ENCODE results near the gene C1QTNF8.
A peak's percentile ranks its signal among the peaks of the same experiment; 100 is the strongest.

C1QTNF8 gene

DNA sequence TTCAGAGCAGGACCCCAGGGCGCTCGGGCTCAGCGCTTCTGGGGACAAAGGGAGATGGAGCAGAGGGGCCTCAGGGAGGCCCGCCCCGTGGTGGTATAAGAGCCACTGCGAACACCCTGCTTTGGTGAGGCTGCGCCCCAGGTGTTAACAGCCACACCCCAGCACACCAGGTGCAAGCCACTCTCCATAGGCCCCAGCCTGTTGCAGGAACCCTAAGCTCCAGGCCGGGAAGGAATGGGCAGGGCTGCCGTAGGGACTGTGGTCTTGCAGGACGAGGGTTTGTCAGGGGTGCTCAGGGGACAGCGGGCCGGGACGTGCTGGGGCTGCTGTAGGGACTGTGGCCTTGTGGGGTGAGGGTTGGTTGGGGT lies 40.5 kb downstream of the C1QTNF8 start:
- DNase-seq: no peak

DNA sequence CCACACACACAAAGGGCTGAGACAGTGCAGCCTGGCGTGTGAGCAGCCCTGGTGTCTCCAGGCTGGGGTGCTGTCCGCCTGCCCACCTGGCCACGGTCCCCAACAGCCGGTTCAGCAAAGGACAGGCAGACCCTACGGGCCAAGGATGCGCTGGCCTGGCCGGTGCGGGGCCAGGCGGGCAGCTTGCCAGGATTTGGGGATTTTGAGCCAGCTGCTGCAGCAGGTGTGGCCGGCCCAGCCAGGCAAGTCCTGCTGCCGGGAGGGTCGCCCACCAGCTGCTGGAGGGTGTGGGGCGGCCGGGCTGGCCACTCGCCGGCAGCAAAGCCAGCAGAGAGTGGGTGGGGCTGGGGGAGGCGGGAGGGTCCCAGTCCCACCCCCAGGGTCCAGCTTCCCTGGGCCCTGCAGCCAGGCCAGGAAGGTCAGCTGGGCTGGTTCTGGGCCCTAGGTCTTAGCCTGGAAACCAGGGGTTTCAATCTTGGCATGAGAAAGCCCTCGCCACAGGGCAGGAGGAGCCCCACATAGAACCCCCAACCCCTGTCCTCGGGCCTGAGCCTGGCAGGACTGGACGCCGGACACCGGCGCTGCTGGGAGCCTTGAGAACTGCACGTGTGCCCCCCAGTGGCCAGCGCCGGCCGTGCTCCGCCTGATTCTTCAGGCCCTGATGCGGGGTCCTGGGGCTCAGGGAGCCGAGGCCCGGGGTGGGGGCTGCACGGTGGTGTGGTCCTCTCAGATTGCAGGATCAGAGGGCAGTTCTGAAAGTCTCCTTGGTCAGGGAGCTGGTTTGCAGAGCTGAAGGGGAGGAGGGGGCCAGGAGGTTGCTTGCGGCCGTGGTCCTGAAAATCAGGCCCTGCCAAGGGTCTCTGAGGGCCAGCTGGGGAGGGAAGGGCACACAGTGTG lies 41.1 kb downstream of the C1QTNF8 start:
- DNase-seq: peak; percentile 71

DNA sequence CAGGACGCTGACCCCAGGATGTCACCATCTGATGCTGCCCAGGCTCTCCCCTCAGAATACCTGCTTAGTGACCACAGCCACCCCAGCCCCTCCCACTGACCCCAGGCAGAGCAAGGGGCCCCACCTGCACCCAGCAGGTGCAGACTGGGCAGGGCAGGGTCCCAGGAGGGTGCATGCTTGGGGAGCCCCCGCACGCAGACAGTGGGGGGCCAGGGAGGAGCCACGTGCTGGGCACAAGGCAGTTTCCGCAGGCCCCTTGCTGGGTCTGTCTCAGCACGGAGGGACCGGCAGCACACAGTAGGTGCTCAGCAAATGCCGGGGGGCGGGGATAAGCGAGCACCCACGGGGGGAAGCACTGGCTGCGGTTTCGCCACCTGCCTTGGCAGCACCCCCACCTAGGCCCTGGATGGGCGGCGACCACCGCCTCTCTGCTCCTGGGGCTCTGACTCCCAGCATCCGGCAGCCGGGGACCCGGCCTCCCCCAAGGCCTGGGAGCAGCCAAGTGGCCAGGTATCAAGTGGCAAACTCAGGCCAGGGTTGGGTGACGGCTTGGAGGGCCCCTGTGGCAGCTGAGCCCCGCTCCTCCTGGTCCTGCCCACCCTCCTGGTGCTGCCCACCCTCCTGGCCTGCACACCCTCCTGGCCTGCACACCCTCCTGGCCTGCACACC lies 42.2 kb downstream of the C1QTNF8 start:
- DNase-seq: no peak

DNA sequence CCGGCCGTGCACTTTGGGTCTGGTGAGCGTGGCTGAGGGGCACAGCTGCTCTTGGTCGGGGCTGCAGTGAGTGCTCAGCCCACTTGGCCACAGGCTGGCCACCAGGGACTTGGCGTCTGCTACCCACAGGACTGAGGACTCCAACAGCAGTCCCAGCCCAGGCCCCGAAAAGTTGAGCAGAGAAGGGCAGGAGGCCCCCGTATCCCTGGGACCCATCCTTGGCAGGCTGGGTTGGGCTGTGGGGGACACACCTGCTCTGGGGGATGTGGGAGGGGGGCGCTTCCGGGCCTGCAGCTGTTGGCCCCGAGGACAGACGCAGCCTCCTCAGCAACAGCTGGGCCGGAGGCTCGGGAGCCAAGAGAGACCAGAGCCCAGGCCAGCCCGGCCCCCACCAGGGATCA lies 42.9 kb downstream of the C1QTNF8 start:
- no peak for DNase-seq

DNA sequence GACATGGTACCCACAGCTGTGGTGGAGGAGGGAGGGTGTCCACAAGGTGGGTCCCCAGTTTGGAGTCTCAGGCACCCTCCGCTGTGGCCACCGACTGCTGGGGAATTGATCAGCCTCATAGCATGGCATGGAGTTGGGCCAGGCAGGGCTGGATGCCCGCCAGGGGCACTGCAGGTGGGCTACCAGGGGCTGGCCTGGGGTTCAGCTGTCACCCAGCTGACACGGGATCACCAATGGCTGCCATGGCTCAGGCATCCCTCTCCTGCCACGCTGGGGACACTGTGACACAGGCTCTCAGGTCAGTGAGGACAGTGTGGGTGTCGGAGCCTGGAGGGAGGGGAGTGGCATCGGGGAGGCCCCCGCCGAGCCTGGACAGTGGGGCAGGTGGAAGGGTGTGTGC lies 43.3 kb downstream of the C1QTNF8 start:
- no peak for DNase-seq

DNA sequence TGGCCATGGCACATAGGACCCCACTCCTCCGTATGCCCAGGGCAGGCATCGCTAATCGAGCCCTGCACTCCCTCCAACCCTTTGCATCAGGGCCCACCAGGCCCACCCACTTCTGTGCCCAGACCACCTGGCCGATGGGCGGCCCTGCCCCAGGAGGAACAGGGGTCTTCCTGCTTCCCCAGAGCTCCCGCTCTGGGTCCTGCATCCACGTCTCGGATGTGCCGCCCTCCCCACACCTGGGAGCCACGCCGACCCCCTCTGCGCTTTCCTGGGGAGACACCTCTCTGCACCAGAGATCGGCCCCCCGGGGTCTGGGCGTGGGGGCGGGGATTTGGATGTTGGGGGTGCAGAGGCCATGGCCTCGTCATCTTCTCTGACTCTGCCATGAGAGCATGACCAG lies 44.6 kb downstream of the C1QTNF8 start:
- no peak for DNase-seq

DNA sequence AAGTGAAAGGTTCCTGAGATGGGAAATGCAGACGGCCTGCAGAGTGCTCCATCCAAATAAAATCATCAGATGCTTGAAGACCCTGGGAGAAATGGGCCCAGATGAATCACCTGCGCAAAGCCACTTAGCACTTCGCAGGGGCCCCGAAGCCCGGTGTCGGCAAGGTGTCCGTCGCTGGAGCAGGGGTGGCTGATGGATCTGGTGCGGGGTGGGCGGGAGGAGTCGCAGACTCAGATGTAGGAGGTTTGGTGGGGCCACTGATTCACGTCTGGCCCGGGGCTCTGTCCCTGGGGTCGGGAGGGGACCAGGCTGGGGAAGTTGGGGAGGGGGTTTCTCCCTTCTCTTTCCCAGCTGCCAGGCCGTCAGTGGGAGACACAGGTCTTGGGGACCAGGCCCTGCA lies 45.1 kb downstream of the C1QTNF8 start:
- no peak for DNase-seq

DNA sequence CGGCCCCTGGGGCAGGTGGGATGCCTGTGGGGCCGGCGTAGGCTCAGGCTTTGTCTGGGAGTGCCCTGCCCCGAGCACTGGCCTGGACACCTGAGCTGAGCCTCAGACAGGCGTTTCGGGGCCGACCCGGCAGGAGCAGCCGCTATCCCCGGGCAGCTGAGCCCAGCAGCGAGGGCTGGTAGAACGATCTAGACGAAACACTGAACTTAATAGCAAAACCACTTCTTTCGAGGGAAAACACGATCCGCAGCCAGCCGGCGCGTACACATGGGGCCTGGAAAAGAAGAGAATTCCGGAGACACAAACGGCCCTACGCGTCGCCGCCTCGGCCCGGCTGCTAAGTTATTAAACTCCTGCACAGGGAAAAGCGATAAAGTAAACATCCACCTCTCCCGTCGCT lies 45.5 kb downstream of the C1QTNF8 start:
- no peak for DNase-seq

DNA sequence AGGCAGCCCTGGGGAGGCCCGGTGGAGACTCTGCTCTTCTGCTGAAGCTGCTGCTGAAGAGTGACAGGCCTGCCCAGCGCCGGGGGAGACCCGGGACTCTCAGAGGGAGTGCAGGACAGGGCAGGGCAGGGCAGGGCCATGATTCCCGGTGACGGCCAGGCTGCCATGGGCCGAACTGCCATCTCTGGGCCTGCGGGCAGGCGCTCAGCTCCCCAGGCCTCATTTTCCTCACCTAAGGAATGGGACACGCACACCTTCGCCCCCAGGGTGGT lies 46.1 kb downstream of the C1QTNF8 start:
- DNase-seq: no peak

DNA sequence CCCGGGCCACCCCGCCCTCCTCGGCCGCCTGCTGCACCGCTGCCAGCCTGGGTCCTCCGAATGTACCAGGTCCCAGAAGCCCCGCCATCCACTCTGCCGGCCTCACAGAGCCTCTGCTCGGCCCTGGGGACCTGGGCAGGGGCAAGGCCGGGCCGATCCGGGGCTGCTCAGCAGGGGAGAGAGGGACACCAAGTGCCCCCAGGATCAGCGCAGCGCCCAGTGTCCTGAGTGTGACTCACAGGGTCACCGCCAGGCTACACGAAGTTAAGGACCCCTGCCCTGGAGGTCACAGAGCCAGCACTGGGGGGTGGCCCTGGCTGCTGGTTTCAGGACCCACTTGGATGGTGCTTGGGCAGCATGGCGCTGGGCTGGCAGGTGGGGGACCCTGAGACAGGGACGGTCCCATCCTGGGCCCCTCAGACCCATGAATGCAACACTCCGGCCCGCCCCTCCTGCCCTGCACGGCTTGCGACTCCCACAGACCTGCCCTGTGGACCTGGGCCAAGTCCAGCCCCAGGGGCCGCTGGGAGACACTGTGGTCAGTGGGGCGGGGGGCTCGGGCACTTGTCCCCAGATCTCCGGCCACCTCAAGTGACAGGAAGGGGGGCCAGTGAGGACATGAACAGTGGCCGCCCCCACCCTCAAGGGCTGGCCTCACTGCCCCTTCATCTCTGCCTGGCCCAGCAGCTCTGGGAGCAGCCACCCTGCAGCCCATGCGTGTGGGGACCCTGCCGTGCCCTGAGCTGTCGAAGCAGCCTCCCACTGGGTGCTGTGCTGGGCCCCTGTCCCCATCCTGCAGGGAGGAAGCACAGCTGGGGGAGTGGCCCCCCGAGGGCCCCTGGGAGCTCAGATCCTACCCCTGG lies 46.7 kb downstream of the C1QTNF8 start:
- no peak for DNase-seq

DNA sequence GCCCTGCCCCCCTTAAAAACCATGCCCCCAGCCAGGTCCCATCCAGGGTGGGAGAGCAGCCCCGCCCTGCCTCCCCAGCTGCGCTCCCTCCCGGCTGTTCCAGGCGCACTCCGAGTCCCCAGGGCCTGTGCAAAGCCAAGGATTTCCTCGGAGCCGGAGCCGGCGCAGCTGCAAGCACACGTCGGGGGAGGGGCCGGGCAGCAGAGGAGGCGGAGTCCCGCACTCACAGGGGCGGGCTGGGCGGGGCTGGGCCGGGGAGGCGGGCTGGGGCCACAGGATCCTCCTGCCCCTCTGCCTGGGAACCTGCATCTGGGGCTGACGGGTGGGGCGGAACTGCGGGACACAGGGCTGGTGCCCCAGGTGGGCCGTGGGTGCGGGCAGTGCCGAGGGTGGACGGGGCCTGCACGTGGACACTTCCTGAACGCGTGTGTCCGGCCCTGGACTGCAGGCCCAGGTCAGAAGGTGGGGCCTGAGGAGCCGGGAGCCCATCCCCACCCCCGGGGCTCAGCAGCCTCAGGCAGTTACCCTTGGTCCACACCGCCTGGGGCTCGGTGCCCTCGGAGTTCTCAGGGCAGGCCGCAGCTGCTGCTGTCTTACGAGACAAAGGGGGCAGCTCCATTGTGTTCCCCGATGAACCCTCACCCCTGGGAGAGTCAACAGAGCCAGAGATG lies 47.5 kb downstream of the C1QTNF8 start:
- DNase-seq: peak; percentile 48

DNA sequence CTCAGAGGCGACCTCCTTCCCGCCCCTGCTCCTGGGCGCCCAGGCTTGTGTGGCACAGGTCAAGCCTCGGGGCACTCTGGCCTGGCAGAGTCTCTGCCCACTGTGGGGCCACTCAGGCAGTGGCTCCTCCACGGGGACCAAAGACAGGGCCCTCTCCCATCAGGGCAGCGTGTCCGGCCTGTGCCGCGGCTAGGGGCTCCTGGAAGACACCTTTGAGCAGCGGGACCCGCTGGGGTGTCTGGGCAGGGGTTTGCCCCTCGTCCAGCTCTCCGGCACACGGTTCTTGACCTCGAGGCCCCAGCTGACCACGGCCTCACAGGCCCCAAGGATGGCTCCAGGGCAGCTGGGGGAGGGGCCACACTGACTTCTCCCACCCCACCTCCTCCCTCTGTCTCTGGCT lies 48.2 kb downstream of the C1QTNF8 start:
- DNase-seq: no peak

DNA sequence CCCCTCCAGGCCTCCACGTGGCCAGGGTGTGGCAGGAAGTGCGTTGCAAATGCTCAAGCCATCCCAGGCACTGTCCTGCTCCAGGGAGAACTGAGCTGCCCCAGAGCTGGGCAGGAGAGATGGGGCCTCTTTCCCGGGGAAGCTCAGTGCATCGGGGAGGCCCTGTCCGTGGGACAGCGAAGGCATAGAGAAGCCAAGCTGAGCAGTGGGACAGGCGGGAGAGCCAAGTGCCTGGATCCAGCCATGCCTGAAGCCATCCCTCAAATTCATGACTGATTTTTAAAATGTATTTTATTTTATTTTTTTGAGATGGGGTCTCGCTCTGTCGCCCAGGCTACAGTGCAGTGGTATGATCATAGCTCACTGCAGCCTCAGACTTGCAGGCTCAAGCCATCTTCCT lies 48.9 kb downstream of the C1QTNF8 start:
- no peak for DNase-seq

DNA sequence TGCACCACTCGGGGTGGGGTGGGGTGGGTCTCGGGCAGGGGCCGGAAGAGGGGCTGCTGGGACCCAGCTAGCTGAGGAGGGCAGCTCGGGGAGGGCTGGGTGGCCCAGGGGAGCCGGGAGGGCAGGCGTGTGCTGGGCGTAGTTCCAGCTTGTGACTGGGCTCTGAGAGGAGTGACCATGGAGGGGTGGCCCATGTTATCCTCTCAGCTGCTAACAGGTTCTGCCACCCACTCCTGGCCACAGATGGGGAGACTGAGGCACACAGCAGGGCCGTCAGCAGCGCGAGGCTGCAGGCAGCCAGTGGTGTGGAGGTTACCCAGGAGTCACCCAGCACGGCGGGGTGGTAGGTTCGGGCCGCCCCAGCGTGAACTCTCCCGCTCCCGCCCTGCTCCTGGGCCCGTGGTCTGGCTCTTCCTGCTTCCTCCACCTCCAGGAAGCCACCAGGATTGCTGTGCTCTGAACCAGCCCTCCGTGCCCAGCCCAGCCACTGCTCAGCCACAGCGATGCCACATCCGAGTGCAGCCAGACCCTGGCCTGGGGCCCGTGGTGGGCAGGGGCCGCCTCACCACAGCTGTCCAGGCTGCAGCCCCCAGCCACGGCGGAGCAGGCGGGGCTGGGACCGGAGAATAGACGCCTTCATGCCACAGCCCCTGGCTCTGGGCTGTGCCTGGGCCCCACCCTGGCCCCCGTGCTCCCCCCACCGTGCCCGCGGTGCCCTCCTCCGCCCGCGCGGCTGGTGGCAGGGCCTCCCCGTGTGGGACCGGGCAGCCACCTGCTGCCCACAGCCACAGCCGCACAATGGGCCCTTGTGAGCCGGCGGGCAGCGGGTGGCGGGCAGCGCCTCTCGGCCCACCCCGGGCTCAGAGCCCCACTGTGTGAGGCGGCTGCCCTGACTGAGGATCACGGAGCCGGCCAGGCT lies 49.8 kb downstream of the C1QTNF8 start:
- DNase-seq: no peak

DNA sequence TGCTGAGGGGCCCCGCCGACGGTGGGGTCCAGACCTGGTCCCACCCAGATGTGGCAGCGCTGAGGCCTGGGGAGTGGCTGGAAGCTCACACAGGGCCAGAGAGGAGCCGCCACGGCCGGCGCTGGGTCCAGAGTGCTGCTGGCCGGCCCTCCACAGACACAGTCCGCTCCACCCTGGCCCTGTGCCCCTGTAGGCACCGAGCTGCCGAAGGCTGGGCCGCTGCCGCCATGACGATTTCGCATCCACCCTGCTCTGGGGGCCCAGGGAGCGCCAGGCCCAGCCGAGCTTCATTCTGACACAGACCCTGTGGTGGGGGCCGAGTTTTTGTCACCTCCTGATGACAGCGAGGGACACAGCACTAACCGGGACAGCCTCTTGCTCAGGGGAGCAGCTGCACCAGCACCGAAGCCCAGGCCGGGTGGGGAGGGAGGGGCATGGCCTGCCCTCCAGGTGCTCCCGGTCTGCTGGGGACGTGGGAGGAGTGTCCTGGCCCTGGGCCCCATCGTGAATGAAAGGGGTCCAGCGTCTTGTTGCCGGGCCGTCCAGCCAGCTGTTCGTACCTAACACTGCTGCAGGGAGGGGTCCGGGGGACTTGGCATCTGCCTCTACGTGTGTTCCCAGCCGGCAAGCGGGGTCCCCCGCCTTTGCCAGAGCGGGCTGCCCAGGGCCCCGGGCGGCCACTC lies 50.6 kb downstream of the C1QTNF8 start:
- DNase-seq: no peak

DNA sequence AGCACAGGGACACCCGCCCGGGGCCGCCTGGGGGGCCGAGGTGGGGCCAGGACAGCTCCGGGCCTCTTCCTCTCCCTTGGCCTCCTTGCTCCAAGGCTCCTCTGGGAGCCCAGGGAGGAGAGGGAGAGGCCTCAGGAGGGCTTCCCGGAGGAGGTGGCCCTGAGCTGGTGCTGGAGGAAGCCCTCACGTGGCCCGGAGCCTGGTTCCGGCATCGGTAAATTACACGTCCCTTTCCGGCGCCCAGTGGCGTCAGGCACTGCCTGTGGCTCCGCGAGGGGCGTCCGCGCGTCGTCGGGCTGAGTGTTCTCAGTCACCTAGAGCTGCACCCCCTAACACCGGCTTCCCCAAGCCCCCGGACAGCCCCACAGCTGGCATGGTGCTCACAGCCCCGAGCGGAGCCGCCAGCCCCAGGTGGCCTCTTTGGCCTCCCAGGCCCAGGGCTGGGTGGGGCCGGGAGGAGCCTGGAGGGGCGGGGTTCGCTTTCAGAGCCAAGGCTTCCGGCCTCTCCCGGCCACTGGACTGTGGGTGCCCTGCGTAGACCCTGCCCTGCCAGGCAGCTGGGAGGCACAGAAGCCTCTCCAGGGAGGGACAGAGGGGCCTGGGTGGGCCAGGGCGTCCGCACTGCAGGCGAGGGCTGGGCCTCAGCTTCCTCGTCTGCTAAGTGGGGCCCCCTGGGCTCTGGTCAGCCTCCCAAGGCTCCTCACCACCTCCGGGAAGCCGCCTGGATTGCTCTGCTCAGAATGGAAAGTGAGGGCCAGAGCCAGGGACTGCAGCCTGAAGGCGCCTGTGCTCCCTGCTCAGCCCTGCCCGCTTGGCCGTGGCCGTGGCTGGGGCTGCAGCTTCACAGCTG lies 51.4 kb downstream of the C1QTNF8 start:
- no peak for DNase-seq

DNA sequence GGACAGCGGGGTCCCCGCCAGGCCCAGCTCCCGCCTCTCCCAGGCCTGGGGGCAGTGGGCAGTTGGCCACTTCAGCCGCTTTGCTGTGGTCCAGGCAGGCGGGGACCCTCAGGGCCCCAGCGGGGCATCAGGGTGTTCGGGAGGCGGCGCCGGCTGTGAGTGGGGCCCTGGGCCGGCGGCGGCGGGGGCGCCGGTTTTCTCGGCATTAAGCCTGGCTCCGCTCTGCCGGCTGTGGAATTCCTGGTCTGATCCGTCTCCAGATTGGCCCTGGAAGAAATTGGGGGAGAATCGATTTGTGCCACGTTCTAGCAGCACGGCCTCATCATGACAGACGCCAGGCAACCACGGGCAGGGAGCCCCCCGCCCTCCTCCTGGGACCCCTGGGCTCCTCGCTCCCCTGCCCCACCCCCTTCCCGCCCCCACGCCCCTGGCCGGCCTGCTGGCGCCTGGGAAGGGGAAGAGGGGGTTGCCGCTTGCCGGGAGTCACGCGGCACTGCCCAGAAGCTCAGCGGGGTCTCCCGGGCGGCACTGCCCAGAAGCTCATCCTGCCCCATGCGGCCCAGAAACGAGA lies 52.1 kb downstream of the C1QTNF8 start:
- DNase-seq: no peak

DNA sequence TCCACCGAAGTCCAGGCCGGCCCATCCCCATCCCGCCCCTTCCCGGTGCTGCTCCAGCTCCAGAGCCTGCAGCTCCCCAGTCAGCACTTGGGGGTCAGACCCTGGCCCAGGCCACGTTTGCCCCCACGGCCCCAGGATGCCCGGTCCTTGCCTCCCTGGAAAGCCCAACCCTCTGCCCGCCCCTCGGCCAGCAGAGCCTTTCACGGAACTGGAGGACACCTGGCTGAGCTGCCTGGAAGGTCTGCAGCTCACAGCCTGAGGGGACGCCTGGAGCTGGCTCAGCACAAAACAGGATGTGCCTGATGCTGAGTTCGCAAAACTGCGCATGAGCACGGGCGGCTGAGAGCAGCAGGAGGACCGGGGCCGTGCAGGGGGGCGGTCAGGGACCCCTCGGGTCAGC lies 53.2 kb downstream of the C1QTNF8 start:
- DNase-seq: no peak

DNA sequence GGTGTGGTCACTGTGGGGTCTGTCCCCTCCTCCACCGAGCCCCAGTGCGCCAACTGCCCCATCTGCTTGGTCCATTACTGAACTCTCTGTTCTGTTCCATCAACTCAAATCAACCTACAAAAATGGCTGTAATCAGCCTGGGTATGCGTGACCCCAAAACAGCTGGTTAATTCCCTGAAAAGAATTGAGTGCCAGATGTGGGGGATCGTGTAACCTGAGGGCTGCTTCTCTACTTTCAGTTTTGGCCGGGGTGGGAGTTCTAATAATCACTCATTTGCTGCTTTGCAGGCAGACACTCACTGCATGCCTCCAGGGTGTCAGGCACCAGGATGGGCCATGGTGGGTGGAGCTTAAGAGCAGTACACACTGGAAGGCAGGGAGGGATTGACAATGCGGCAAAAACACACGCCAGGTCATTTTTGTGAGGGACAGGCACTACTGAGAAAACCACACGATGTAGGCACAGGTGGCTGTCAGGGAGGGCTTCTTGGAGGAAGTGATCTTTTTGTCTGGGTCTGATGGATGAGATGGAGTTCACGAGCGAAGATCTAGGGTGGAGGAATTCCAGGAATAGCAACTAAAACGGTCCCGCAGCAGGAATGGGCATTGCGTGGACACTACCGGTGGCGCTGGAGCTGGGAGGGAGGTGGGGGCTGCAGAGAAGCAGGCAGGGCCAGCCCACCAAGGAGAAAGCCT lies 53.8 kb downstream of the C1QTNF8 start:
- no peak for DNase-seq

DNA sequence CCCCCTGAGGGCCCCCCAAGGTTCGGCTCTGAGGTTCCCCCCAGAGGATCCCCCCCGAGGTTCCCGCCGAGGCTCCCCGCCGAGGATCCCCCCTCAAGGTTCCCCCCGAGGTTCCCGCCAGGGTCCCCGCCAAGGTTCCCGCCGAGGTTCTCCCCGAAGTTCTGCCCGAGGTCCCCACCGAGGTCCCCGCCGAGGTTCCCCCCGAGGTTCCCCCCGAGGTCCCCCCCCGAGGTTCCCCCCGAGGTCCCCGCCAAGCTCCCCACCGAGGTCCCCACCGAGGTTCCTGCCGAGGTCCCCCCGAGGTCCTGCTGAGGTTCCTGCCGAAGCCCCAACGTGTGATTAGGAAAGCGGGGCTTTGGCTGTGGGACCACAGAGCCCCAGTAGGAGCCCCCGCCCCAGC lies 55.7 kb downstream of the C1QTNF8 start:
- no peak for DNase-seq
